GM21447 (cell line): ENCODE results near the gene PCNP.
"Not testable (repeated sequence)": the region's sequence is repeated elsewhere in the genome, so short reads cannot be mapped to it uniquely, and the experiment has no call there.

ENCODE experiments used
- ATAC-seq: cut with Tn5 transposase; IDR thresholded peaks from one replicate; pipeline ENCODE4 v1.9.1; 2021; ENCODE audit not compliant: unreplicated experiment

PCNP gene

GRCh38 chr3:101561630-101562328, 12.2 kb upstream of the PCNP start, which contains the start of gene TRMT10C:
Gene TRMT10C (plus strand): TSS chr3:101561868. CDS start chr3:101564782, 2,914 bp downstream.
- ATAC-seq = peak; percentile 100

GRCh38 chr3:101567528-101568317, 6.3 kb upstream of the PCNP start:
- ATAC-seq = no peak

- no peak for ATAC-seq
Observed at GRCh38 chr3:101571028-101571895, 2.7 kb upstream of the PCNP start.

- ATAC-seq = peak; percentile 37
Observed at GRCh38 chr3:101574388-101575112, 570 bp downstream of the PCNP start.

GRCh38 chr3:101577286-101577685, 3.3 kb downstream of the PCNP start:
- ATAC-seq = no peak

- ATAC-seq = no peak
Observed at GRCh38 chr3:101588616-101589015, 14.6 kb downstream of the PCNP start.

GRCh38 chr3:101591071-101591470, 17.1 kb downstream of the PCNP start:
- no peak for ATAC-seq

GRCh38 chr3:101602731-101603130, 28.8 kb downstream of the PCNP start:
- no peak for ATAC-seq

- ATAC-seq = no peak
Observed at GRCh38 chr3:101603184-101603583, 29.2 kb downstream of the PCNP start.

GRCh38 chr3:101605398-101605797, 31.4 kb downstream of the PCNP start:
- ATAC-seq = not testable (repeated sequence)

GRCh38 chr3:101611023-101611422, 37.0 kb downstream of the PCNP start:
- no peak for ATAC-seq

- not testable (repeated sequence) for ATAC-seq
Observed at GRCh38 chr3:101613014-101613413, 39.0 kb downstream of the PCNP start.

- no peak for ATAC-seq
Observed at GRCh38 chr3:101615525-101615924, 41.5 kb downstream of the PCNP start.

- ATAC-seq = no peak
Observed at GRCh38 chr3:101617478-101617877, 43.5 kb downstream of the PCNP start.

GRCh38 chr3:101618726-101619125, 44.7 kb downstream of the PCNP start:
- ATAC-seq = no peak

- no peak for ATAC-seq
Observed at GRCh38 chr3:101619734-101620133, 45.8 kb downstream of the PCNP start.

- ATAC-seq = no peak
Observed at GRCh38 chr3:101623656-101624055, 49.7 kb downstream of the PCNP start.

- no peak for ATAC-seq
Observed at GRCh38 chr3:101624857-101625256, 50.9 kb downstream of the PCNP start.

- ATAC-seq = no peak
Observed at GRCh38 chr3:101625879-101626278, 51.9 kb downstream of the PCNP start.

- ATAC-seq = no peak
Observed at GRCh38 chr3:101629219-101629618, 55.2 kb downstream of the PCNP start.
